K562 (cell line): ENCODE measurements around the gene PRDM11. TPM values are rescaled to one million over a fixed set of nuclear protein-coding genes. Genes with fewer than 3 reads are reported as not detected.

Experiments
- CREM ChIP-seq: IDR thresholded peaks from 2 replicates; pipeline ENCODE4 v1.6.1; 2014; ENCODE audit warnings: antibody characterized with exemption, low read depth
- CXXC5 ChIP-seq: fragments of 250-450 bp; sonication (Bioruptor Pico); IDR thresholded peaks from 2 replicates; pipeline ENCODE4 v1.8.0; 2022; ENCODE audit warnings: inconsistent platforms, mild to moderate bottlenecking, moderate library complexity
- ETV5 ChIP-seq: sonication (generic); formaldehyde crosslinking; IDR thresholded peaks from 2 replicates; pipeline ENCODE4 v1.4.0; 2020; ENCODE audit warnings: low read depth, mild to moderate bottlenecking, missing genetic modification reagents
- GABPA ChIP-seq: fragments of 200-800 bp; sonication (Bioruptor generic); conservative IDR thresholded peaks from 2 replicates; pipeline ENCODE4 v1.6.1; 2016; ENCODE audit warnings: low read depth, missing genetic modification characterization, missing compliant biosample characterization
- HDAC1 ChIP-seq, 2 experiments: fragments of 450-650 bp; IDR thresholded peaks; 2 replicates each; pipeline ENCODE4 v1.6.1; 2016 to 2017; ENCODE audit warnings: inconsistent platforms in 1 of 2, mild to moderate bottlenecking in 1 of 2, moderate library complexity in 1 of 2
- JUND ChIP-seq, 2 experiments: IDR thresholded peaks; 2 replicates in 1 of 2; 3 replicates in 1 of 2; pipeline ENCODE4 v1.6.1; 2011; ENCODE audit warnings: borderline replicate concordance in 2 of 2, low read depth in 2 of 2, low read length in 2 of 2, improper control_type of control experiment in 1 of 2, missing biosample characterization in 1 of 2, missing genetic modification characterization in 1 of 2, missing genetic modification reagents in 1 of 2
- KLF16 ChIP-seq: IDR thresholded peaks from 2 replicates; pipeline ENCODE4 v1.6.1; 2016; ENCODE audit warnings: antibody characterized with exemption
- L3MBTL2 ChIP-seq: fragments of 450-650 bp; IDR thresholded peaks from 2 replicates; pipeline ENCODE4 v1.6.1; 2016; ENCODE audit warnings: mild to moderate bottlenecking, moderate library complexity
- NONO ChIP-seq, 2 experiments: fragments of 200-400 bp in 1 of 2; fragments of 450-650 bp in 1 of 2; formaldehyde crosslinking in 1 of 2; IDR thresholded peaks; 2 replicates each; pipeline ENCODE4 v1.6.1; 2017; ENCODE audit warnings: low read depth in 2 of 2, mild to moderate bottlenecking in 2 of 2, moderate library complexity in 2 of 2, low read length in 1 of 2
- SREBF1 ChIP-seq: fragments of 150-350 bp; IDR thresholded peaks from 2 replicates; pipeline ENCODE4 v1.6.1; 2014; ENCODE audit warnings: antibody characterized with exemption, low read depth, low read length, borderline replicate concordance
- SRSF1 ChIP-seq: fragments of 200-400 bp; formaldehyde crosslinking; IDR thresholded peaks from 2 replicates; pipeline ENCODE4 v1.6.1; 2017; ENCODE audit warnings: mild to moderate bottlenecking, low read depth, low read length, moderate library complexity
- ZNF707 ChIP-seq: fragments of 250-450 bp; sonication (Bioruptor Pico); conservative IDR thresholded peaks from 2 replicates; pipeline ENCODE4 v1.8.0; 2022; ENCODE audit warnings: inconsistent platforms, mild to moderate bottlenecking, moderate library complexity
- polyA plus RNA-seq, 8 experiments: library from polyadenylated mRNA; depleted of rRNA in 4 of 8; stranded (reverse) in 5 of 8; unstranded in 3 of 8; fragments of >200 nt; fragmentation: Nextera tagmentation in 2 of 8; fragmentation: Illumina TruSeq in 1 of 8; extraction: Ambion mirVana in 2 of 8; extraction: Trizol in 1 of 8; gene quantifications; 2 replicates each; pipeline versions ENCODE4 v1.2.1 to v1.2.3, GENCODE V29; 2011 to 2014; ENCODE audit warnings: inconsistent platforms in 1 of 8, missing spikeins in 1 of 8
- total RNA-seq, 7 experiments: library from RNA; depleted of rRNA in 6 of 7; stranded (reverse); fragments of >200 nt in 6 of 7; fragmentation: Illumina TruSeq in 2 of 7; extraction: Trizol in 2 of 7; gene quantifications; 2 replicates each; pipeline versions ENCODE4 v1.2.1 to v1.2.3, GENCODE V29; 2011 to 2021; ENCODE audit warnings: low replicate concordance in 1 of 7
- TF ChIP-seq, protein P1 (sequence below), 2 experiments: fragments of 250-450 bp in 1 of 2; fragments of 450-650 bp in 1 of 2; sonication (Bioruptor Pico) in 1 of 2; IDR thresholded peaks; 2 replicates each; pipeline versions ENCODE4 v1.6.1 to v1.8.0; 2016 to 2021; ENCODE audit warnings: mild to moderate bottlenecking in 2 of 2, moderate library complexity in 2 of 2, missing compliant biosample characterization in 1 of 2, missing genetic modification characterization in 1 of 2
- TF ChIP-seq, protein P2 (sequence below): fragments of 450-650 bp; formaldehyde crosslinking; IDR thresholded peaks from 2 replicates; pipeline ENCODE4 v1.4.0; 2020; ENCODE audit warnings: mild to moderate bottlenecking, moderate library complexity
- TF ChIP-seq, protein P3 (sequence below): sonication (generic); formaldehyde crosslinking; IDR thresholded peaks from 2 replicates; pipeline ENCODE4 v1.9.0; 2022; ENCODE audit warnings: mild to moderate bottlenecking, missing genetic modification reagents
- TF ChIP-seq, protein P4 (sequence below): sonication (generic); formaldehyde crosslinking; IDR thresholded peaks from 2 replicates; pipeline ENCODE4 v1.8.0; 2022; ENCODE audit warnings: mild to moderate bottlenecking, missing genetic modification reagents
- TF ChIP-seq, protein P5 (sequence below): fragments of 450-650 bp; IDR thresholded peaks from 2 replicates; pipeline ENCODE4 v1.6.1; 2017; ENCODE audit warnings: mild to moderate bottlenecking, moderate library complexity

Gene PRDM11
- total and polyA plus RNA-seq, 9 of the 15 experiments (the other 6 are each of a cell fraction or from before 2014, with no cell fraction given) = 0.01 to 1.1 (median 0.29) TPM

DNA sequence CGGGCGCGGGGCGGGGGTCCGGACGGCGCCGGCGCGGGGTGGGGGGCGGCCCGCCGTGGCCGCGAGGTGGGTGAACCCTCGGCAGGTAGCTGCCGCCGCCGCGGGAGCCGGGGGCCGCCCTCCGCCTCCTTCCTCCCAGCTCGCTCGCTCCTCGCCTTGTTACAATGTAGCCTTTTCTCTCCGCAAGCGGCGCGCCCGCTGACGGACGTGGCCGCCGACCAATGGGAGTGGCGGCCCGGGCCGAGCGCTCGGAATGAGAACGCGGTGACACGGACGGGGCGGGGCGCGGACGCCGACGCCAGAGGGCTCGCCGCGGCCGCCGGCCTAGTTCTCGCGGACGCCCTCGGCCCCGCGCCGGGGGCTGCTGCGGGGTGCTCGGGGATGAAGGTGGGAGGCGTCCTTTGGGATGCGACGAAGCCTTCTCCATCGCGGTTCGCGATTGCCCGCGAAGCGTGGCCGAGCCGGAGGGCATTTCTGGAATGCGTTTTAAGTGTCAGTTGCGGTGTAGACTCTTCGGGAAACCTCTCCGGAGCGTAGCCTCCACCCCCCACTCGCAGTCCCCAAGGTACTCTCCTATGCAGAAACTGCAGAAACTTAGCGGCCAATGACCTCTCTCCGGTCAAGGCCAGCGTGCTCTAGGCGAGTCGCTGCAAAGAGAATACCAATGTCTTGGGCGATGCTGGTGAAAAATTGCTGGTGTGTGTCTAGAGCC lies 734 bp downstream of the PRDM11 start (continued):
- TF ChIP-seq, protein P1, sequence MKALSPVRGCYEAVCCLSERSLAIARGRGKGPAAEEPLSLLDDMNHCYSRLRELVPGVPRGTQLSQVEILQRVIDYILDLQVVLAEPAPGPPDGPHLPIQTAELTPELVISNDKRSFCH (CRISPR knock-in tag; IDR thresholded peaks at IDR 0.05) = no peak
- TF ChIP-seq, protein P1 (tag; IDR thresholded peaks at IDR 0.05) = peak; percentile 56; the same call in 1 of the 2 replicates
- TF ChIP-seq ZNF707 (CRISPR knock-in tag) (no peak), JUND (IDR thresholded peaks at IDR 0.05; ENCODE audit: borderline replicate concordance, low read depth, low read length) (0 out of 2 replicates have a peak, but pooled peaks have one; percentile 10), JUND (tag; IDR thresholded peaks at IDR 0.05; ENCODE audit: borderline replicate concordance, low read depth, low read length) (no peak), HDAC1 (IDR thresholded peaks at IDR 0.05) (0 out of 4 replicates have a peak, but pooled peaks of 1 of the 2 experiments have one; percentile 14), SREBF1 (no peak), GABPA (tag) (peak; percentile 14; the same call in 1 of the 2 replicates), KLF16 (no peak), CREM (peak; percentile 85), CXXC5 (CRISPR knock-in tag) (peak; percentile 99), SRSF1 (no peak), ETV5 (CRISPR knock-in tag) (no peak), L3MBTL2 (peak; percentile 89), NONO (IDR thresholded peaks at IDR 0.05; ENCODE audit: low read depth in 2 of 2, low read length in 1 of 2) (0 out of 4 replicates have a peak, but pooled peaks of 1 of the 2 experiments have one; percentile 21)
- TF ChIP-seq, protein P2, sequence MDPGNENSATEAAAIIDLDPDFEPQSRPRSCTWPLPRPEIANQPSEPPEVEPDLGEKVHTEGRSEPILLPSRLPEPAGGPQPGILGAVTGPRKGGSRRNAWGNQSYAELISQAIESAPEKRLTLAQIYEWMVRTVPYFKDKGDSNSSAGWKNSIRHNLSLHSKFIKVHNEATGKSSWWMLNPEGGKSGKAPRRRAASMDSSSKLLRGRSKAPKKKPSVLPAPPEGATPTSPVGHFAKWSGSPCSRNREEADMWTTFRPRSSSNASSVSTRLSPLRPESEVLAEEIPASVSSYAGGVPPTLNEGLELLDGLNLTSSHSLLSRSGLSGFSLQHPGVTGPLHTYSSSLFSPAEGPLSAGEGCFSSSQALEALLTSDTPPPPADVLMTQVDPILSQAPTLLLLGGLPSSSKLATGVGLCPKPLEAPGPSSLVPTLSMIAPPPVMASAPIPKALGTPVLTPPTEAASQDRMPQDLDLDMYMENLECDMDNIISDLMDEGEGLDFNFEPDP (CRISPR knock-in tag) = no peak
- TF ChIP-seq, protein P3, sequence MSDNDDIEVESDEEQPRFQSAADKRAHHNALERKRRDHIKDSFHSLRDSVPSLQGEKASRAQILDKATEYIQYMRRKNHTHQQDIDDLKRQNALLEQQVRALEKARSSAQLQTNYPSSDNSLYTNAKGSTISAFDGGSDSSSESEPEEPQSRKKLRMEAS (CRISPR knock-in tag) = peak; percentile 58
- TF ChIP-seq, protein P4, sequence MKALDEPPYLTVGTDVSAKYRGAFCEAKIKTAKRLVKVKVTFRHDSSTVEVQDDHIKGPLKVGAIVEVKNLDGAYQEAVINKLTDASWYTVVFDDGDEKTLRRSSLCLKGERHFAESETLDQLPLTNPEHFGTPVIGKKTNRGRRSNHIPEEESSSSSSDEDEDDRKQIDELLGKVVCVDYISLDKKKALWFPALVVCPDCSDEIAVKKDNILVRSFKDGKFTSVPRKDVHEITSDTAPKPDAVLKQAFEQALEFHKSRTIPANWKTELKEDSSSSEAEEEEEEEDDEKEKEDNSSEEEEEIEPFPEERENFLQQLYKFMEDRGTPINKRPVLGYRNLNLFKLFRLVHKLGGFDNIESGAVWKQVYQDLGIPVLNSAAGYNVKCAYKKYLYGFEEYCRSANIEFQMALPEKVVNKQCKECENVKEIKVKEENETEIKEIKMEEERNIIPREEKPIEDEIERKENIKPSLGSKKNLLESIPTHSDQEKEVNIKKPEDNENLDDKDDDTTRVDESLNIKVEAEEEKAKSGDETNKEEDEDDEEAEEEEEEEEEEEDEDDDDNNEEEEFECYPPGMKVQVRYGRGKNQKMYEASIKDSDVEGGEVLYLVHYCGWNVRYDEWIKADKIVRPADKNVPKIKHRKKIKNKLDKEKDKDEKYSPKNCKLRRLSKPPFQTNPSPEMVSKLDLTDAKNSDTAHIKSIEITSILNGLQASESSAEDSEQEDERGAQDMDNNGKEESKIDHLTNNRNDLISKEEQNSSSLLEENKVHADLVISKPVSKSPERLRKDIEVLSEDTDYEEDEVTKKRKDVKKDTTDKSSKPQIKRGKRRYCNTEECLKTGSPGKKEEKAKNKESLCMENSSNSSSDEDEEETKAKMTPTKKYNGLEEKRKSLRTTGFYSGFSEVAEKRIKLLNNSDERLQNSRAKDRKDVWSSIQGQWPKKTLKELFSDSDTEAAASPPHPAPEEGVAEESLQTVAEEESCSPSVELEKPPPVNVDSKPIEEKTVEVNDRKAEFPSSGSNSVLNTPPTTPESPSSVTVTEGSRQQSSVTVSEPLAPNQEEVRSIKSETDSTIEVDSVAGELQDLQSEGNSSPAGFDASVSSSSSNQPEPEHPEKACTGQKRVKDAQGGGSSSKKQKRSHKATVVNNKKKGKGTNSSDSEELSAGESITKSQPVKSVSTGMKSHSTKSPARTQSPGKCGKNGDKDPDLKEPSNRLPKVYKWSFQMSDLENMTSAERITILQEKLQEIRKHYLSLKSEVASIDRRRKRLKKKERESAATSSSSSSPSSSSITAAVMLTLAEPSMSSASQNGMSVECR (CRISPR knock-in tag) = peak; percentile 57; the same call in 1 of the 2 replicates
- TF ChIP-seq, protein P5, sequence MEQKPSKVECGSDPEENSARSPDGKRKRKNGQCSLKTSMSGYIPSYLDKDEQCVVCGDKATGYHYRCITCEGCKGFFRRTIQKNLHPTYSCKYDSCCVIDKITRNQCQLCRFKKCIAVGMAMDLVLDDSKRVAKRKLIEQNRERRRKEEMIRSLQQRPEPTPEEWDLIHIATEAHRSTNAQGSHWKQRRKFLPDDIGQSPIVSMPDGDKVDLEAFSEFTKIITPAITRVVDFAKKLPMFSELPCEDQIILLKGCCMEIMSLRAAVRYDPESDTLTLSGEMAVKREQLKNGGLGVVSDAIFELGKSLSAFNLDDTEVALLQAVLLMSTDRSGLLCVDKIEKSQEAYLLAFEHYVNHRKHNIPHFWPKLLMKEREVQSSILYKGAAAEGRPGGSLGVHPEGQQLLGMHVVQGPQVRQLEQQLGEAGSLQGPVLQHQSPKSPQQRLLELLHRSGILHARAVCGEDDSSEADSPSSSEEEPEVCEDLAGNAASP = no peak
